PC-9 (cell line): Measurements from ENCODE around the gene C2orf49.

Experiments used
- EZH2 ChIP-seq: fragments of 200-600 bp; sonication (generic); IDR thresholded peaks from 2 replicates; pipeline ENCODE4 v1.8.0; 2017; ENCODE audit warnings: antibody characterized with exemption, low read depth
- TF ChIP-seq, protein P1 (sequence below): fragments of 200-600 bp; sonication (generic); conservative IDR thresholded peaks from 2 replicates; pipeline ENCODE4 v1.6.1; 2017; ENCODE audit warnings: mixed run types, antibody characterized with exemption, mild to moderate bottlenecking, moderate library complexity

DNA sequence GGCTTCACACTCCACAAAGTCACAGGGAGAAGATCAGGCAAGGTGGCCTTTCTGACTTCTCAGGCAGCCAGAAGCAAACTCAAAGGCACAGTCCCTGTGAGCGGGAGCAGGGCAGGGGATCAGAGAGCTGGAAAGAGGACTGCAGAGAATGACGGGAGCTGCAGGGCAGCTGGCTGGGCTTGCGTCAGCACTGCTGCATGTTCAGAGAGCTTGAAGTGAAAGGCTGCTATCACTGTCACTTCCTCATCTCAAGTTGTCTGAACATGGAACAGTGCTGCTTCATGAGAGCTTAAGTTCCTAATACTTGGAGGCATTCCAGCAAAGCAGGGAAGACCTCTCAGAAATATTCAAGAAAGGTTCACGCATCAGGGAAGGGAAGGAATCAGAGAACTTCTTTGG lies 28.2 kb upstream of the C2orf49 start:
- TF ChIP-seq, protein P1, sequence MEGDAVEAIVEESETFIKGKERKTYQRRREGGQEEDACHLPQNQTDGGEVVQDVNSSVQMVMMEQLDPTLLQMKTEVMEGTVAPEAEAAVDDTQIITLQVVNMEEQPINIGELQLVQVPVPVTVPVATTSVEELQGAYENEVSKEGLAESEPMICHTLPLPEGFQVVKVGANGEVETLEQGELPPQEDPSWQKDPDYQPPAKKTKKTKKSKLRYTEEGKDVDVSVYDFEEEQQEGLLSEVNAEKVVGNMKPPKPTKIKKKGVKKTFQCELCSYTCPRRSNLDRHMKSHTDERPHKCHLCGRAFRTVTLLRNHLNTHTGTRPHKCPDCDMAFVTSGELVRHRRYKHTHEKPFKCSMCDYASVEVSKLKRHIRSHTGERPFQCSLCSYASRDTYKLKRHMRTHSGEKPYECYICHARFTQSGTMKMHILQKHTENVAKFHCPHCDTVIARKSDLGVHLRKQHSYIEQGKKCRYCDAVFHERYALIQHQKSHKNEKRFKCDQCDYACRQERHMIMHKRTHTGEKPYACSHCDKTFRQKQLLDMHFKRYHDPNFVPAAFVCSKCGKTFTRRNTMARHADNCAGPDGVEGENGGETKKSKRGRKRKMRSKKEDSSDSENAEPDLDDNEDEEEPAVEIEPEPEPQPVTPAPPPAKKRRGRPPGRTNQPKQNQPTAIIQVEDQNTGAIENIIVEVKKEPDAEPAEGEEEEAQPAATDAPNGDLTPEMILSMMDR: no peak
- no peak for TF ChIP-seq EZH2
